T-helper 1 cell treated with Interleukin-12 subunit alpha and Interleukin-12 subunit beta and Interleukin-4 antibody, amounts not matched to agents 30 ng/mL and 1 ng/mL, for 36 hours (primary cell): ENCODE data around the gene XPO6. TPM values are rescaled to one million over a fixed set of nuclear protein-coding genes. Genes with fewer than 3 reads are reported as not detected.
"Not testable (repeated sequence)": the region's sequence is repeated elsewhere in the genome, so short reads cannot be mapped to it uniquely, and the experiment has no call there.

Experiments
- intact Hi-C: fragments of 100-400 bp; cut with micrococcal nuclease; formaldehyde crosslinking; loops from one replicate; pipeline ENCODE4 v1.15.1; 2024
- total RNA-seq: library from RNA; stranded (reverse); gene quantifications from 2 replicates; pipeline ENCODE4 v1.2.3, GENCODE V29; 2022

Gene XPO6, protein sequence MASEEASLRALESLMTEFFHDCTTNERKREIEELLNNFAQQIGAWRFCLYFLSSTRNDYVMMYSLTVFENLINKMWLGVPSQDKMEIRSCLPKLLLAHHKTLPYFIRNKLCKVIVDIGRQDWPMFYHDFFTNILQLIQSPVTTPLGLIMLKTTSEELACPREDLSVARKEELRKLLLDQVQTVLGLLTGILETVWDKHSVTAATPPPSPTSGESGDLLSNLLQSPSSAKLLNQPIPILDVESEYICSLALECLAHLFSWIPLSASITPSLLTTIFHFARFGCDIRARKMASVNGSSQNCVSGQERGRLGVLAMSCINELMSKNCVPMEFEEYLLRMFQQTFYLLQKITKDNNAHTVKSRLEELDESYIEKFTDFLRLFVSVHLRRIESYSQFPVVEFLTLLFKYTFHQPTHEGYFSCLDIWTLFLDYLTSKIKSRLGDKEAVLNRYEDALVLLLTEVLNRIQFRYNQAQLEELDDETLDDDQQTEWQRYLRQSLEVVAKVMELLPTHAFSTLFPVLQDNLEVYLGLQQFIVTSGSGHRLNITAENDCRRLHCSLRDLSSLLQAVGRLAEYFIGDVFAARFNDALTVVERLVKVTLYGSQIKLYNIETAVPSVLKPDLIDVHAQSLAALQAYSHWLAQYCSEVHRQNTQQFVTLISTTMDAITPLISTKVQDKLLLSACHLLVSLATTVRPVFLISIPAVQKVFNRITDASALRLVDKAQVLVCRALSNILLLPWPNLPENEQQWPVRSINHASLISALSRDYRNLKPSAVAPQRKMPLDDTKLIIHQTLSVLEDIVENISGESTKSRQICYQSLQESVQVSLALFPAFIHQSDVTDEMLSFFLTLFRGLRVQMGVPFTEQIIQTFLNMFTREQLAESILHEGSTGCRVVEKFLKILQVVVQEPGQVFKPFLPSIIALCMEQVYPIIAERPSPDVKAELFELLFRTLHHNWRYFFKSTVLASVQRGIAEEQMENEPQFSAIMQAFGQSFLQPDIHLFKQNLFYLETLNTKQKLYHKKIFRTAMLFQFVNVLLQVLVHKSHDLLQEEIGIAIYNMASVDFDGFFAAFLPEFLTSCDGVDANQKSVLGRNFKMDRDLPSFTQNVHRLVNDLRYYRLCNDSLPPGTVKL
- total RNA-seq = 207 and 216 TPM in 2 replicates

DNA sequence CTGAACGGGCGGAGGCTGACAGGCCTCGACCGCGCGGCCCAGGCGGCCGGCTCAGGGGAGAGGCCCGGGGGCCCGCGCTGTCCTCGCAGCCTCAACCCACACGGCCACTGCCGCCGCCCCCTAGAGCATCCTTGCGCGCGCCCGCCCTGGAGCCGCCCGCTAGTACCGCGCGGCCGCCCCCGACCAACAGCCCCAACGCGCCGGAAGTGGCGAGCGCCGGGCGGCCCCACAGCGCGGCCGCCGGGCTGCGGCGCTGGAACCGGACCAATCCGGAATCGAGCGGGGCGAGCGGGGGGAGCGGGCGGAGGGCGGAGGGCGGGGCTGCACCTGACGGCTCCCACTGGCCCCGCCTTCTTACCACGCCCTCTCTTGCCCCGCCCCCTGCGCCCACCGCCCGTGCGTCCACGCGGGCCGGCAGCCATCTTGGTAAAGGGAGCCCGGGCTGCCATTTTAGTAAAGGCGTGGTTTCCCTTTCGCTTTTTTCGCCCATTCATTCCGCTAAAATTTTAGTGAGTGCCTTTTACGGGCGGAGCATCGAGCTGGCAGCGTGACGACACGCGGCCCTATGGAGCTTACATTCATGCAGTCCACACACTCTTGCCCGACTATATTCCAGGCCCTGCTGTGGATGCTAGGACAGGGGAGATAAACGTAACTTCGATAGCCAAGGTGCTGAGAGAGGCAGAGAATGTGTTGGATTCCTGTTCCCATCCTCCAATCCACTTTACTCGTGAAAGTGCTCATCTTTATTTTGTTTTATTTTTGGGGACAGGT lies at the start of gene XPO6:
TSS of gene XPO6 (minus strand) at position 208 of the 774 bp plus-strand sequence. CDS start 597 bp downstream, outside the sequence.
- intact Hi-C loops = loop anchor here (1.0 to 5.0 kb wide), 5 partner anchors 25 to 665 kb away; partner anchors contain the start of genes GTF3C1 and SGF29

DNA sequence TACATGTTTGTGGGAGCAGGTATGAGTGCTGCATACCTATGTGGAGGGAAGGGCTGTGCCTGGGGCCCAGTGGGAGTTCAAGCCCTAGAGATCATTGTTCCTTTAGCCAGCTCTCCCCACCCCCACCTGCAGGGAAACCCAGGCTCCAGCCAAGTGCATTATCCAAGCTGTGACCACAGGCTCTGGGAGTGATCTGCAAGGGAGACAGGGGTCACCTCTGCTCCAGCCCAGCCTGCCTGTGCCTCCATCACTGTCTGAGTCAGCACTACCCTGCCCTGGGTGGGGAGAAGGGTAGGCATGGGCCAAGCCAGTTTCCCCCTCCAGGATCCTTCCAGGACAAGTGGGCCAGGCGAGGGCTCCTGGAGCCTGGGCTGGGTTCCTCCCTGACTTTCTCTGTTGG lies 48.4 kb upstream of the XPO6 start:
- intact Hi-C loops = no loop called here

DNA sequence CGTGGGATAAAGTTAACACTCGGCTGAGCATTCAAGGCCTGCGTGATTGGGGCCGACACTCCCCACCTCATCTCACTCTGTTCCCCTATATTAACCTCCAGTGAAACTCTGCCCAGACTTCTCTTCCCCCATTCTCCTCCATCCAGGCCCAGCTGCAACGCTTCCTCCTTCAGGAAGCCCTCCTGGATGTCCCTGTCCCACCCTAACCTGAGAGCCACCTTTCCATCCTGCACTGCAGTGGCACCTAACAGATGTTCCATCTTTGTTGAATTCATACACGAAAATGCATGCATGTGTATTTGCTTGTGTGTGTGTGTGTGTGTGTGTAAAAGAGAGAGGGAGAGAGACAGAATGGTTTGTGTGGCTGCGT lies 48.0 kb upstream of the XPO6 start:
- intact Hi-C loops = no loop called here

DNA sequence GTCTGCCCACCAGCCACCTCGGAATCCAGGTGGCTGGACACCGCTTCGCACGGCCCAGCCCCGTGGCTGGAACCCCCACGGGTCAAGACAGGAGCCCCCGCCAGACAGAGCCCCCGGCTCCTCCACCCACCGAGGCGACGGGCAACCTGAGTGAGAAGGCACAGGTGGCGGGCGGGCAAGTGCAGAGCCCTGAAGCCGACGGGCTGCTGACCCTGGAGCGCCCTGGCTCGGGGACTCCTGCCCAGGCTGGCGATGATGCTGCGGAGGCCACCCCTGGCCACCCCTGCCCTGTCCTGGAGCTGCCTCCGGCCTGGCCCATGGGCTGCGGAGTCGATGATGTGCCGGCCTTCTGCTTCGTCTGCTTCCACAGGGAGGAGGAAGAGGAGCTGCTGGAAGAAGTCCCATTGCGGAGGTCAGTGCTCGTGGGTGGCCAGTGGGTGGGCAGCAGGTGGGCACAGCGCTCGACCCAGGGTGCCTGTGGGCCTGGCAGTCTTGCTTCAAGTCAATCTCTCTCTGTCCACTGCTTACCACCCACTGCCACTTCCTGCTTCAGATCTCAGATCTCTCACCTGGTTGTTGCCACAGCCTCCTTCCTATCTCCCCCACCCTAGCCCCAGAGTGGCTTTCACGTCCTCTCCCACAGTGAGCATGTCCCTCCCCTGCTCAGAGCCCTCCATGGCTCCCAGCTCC lies 47.5 kb upstream of the XPO6 start:
- intact Hi-C loops = no loop called here

DNA sequence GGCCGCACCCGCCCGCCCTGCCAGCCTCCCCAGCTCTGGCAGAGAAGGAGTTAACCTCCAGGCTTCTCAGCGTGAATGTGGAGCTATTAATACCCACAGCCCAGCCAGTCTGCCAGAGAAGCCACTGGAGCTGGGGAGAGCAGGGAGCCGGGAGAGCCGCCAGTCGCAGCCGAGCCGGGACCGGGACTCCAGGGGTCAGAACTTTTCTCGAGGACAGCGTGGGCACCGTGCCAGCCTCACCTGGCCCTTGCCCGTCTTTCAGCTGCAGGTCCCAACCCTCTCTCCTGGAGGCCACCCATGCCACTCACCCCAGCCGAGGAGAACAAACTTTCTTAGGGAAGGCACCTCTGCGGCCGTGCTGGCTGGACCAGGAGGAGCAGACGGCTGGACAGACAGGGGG lies 46.8 kb upstream of the XPO6 start:
- intact Hi-C loops = no loop called here

DNA sequence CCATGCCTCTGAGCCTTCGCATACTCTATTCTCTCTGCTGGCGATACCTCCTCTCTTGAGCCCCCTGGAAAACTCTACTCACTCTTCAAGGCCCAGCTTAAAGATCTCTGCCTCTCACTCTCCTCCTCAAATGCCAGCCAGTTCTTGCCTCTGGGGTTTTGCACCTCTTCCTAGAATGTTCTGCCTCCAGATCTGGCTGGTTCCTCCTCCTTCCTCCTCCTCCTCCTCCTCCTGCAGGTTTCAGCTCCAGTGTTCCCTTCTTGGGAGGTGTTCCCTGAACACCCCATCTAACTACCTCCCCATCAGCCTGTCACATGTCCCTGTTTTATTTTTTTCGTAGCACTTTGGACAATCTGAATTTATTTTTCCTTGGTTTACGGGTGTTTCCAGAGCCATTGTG lies 45.5 kb upstream of the XPO6 start:
- intact Hi-C loops = no loop called here

DNA sequence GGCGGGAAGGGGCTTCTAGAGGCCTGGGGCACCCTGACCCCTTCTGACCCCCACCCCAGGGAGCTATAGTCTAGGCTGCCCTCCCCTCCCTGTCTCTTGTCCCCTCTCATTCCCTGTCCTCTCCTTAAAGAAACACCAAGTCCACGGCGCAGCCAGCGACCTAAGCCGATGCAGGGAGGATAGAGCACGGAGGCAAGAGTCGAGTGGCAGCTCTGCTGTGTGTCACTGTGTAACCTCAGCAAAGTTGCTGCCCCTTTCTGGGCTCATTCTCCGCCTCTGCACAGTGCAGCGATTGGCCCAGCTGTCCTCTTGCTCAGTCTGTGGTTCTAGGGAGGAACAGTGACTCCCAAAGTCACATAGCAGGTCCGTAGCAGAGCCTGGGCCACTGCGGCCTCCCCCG lies 44.1 kb upstream of the XPO6 start:
- intact Hi-C loops = no loop called here

DNA sequence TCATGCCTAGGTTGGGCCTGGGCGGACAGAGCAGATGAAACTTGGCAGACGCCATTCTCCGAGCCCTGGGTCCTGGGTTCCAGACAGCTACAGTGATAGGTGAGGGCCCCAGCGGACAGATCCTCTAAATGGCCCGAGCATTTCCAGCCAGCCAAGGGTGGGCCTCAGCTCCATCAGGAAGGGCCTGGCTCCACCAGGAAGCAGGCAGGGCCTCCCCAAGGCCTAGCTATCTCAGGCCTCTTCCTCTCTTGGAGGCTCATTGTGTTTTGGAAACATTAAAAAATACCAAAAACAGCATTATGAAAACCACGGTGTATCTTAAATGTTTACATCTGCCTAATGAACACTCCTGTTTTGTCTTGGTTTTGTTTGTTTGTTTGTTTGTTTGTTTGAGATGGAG lies 42.4 kb upstream of the XPO6 start:
- intact Hi-C loops = no loop called here

DNA sequence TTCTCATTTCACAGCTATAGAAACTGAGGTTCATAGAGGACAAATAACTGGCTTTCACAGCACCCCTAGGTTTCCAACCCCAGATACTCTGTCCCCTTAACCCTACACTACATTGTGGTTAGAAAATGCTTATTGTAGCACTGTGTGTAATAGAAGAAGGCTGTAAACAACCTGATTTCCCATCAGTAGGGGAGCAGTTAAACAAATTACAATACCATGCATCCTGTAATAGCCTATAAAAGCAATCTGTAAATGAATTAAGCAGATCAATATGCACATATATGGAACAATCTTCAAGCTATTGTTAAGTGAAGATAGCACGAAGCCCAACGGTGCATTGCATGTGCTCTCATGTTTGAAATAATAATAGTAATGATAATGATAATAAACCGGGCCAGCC lies 39.2 kb upstream of the XPO6 start:
- intact Hi-C loops = no loop called here

DNA sequence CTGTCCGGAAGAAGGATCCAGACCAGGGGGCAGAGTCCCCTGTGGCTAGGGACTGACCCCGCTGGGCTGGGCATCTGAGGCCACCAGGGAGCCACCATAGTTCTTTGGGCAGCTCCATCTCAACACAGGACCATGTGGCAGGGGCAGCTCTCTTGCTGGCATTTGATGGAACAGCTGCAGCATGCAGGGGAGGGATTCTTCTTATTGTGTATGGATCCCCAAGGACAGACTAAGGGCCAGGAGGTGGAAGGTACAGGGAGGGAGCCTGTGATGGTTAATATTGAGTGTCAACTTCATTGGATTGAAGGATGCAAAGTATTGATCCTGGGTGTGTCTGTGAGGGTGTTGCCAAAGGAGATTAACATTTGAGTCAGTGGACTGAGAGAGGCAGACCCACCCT lies 37.7 kb upstream of the XPO6 start:
- intact Hi-C loops = not testable (repeated sequence)

DNA sequence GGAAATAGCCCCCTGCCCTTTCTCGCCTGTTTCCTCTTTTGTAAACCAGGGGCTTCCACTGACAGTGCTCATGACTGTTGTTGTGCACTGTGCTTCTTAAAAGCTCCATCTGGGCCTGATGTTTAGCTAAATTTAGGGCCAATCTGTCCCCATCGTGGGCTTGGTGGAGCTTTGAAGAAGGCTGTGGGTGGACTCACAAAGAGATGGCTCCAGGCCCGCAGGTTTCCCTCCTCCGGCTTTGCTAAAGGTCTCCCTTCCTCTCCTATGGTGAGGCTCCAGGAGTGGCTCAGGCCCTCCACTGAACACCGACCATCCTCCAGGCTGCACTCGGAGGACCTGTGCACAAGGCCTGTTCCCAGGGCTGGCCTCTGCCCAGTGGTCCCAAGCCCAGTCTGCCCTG lies 30.2 kb upstream of the XPO6 start:
- intact Hi-C loops = no loop called here

DNA sequence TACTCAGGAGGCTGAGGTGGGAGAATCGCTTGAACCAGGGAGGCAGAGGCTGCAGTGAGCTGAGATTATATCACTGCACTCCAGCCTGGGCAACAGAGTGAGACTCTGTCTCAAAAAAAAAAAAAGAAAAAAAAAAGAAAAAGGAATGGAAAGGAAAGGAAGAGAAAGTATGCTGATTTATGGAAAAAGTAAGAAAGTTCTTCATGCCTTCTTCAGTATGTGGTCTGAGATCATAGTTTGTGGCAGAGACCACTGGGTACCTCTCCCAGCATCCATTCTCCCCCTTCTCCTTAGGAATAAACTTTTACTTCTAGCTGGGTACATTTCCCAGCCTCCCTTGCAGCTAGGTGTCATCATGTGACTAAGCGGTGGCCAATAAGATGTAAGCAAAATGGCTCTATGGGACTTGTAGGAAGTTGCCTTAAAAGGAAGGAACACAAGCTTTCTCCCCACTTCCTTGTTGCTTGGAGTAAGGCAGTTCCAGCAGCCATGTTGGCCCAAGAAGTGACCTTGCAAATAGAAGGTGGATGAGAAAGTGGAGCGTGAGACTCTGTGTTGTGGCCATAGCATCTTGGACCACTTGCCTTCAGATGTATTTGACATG lies 26.1 kb upstream of the XPO6 start:
- intact Hi-C loops = no loop called here

DNA sequence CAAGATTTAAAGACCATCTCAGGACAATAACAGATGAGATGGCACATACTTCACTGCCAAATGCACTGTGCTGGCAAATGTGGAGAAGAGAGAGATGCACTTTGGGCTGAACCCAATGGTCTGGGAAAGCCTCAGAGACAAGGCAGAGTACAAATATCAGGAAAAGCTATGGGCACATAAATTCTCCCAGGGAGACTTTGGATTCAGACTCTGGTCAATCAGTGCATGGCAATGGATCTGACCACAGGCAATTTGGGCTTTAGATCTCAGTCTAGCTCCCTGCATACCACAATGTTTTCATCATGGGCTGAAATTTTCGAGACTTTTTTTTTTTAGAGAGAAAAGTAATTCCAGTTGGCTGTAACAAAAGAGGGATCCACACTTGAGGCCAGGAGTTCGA lies 20.0 kb upstream of the XPO6 start:
- intact Hi-C loops = no loop called here

DNA sequence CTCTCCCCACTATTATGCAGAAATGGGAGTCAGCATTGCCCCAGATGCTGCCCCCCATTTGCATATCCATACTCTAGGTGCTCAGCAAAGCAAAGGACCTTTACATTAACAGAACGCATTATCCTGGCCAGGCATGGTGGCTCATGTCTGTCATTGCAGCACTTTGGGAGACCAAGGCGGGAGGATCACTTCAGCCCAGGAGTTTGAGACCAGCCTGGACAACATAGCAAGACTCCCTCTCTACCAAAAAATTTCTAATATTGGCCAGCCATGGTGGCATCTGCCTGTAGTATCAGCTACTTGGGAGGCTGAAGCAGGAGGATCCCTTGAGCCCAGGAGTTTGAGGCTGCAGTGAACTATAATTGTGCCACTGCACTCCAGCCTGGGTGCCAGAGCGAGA lies 12.1 kb upstream of the XPO6 start:
- intact Hi-C loops = not testable (repeated sequence)

DNA sequence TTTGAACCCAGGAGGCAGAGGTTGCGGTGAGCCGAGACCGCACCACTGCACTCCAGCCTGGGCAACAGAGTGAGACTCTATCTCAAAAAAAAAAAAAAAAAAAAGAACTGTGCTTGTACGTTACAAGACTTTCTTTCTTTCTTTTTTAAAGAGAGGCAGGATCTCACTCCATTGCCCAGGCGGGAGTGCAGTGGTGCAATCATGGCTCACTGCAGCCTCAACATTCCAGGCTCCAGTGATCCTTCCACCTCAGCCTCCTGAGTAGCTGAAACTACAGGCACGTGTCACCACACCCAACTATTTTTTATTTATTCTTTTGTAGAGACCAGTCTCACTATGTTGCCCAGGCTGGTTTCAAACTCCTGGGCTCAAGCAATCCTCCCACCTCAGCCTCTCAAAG lies 8.0 kb upstream of the XPO6 start:
- intact Hi-C loops = loop anchor here (5.0 kb wide), 1 partner anchor 577 kb away; no protein-coding TSS in a partner anchor

DNA sequence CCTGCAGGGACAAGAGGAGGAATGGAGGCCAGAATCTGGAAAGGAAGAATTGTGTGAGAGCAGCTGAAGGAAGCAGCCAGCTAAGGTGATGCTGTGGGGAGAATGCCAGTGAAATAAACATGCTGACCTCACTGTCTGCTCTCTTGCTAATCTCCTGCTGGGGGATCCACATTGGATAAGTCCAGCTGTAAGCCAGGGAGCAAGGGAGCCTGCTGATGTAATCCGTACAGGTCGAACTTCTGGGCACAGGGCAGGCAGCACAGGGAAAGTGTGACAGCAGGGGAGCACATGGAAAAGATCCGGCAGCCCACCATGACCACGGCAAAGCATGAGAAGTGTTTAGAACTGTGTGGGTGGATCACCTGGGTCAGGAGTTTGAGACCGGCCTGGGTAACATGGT lies 7.5 kb upstream of the XPO6 start:
- intact Hi-C loops = loop anchor here (5.0 kb wide), 1 partner anchor 577 kb away; no protein-coding TSS in a partner anchor

DNA sequence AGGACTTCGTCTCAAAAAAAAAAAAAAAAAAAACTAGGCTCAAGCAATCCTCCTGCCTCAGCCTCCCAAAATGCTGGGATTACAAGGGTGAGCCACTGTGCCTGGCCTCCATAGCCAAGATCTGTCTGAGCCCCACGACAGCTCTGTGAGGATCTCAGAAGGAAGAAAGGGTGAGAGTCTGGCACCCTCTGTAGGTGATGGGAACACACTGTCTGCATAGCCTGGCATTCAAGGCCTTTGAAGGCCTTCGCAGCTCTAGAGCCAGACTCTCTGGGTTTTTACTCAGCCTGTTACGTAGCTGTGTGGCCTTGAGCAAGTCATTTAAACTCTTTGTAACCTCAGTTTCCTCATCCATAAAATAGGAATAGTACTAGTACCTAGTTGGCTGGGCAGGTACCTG lies 6.3 kb upstream of the XPO6 start:
- intact Hi-C loops = loop anchor here (1.0 to 5.0 kb wide), 5 partner anchors 49 to 576 kb away; no protein-coding TSS in a partner anchor

DNA sequence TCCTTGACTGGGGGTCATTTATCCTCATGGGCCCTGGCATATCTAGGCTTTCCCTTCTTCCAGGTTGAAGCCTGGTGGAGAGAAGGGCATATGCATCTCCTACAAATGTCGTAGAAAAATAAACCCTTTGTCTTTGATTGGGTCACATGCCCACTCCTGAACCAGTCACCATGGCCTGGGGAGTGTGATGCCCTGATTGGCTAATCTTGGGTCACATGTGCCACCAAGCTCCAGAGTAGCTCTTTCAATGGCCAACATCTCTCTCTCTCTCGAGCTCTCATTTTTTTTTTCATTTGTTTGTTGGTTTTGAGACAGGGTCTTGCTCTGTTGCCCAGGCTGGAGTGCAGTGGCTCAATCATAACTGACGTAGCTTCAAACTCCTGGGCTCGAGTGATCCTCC lies 5.6 kb upstream of the XPO6 start:
- intact Hi-C loops = loop anchor here (5.0 kb wide), 1 partner anchor 575 kb away; no protein-coding TSS in a partner anchor

DNA sequence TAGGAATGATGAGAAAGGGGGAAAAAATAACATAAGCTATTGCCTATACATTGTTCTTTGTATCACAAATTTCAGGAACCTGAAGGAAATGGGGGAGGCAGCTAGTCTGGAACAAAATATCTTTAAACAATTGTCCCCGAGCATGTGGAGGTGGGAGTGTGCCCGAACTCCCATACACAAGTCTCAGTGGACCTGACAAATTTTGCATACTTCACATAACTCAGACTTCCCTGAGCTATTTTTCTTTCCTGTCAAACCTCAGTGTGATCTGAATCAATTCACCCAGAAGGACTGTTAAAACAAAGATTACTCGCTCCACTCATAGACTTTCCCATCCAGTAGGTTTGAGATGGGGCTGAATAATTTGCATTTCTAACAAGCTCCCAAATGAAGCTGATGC lies 1.6 kb upstream of the XPO6 start:
- intact Hi-C loops = loop anchor here (5.0 kb wide), 1 partner anchor 666 kb away; the partner anchor contains the start of gene GTF3C1

DNA sequence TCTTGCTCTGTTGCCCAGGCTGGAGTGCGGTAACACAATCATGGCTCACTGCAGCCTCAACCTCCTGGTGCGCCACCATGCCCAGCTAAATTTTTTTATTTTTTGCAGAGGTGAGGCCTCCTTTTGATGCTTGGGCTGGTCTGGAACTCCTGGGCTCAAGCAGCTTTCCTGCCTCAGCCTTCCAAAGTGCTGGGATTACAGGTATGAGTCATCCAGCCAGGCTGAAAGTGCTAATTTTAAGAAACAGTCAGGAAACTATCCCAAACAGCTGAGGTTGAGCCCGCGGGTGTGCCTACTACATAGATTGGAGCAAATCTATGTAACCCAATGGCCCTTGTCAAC lies 738 bp upstream of the XPO6 start:
- intact Hi-C loops = loop anchor here (1.0 to 5.0 kb wide), 3 partner anchors 71 to 665 kb away; partner anchors contain the start of genes GTF3C1 and SGF29
